WERI-Rb-1 (cell line): Measurements from ENCODE around the gene METTL16.

ENCODE experiments used
- DNase-seq: peaks from one replicate; pipeline ENCODE4 v3.0.0-alpha.2; 2020
- H3K27ac ChIP-seq: fragments of 250-450 bp; sonication (Bioruptor Pico); 2 replicates; pipeline ENCODE4 v1.5.1; 2020; ENCODE audit warnings: mild to moderate bottlenecking, moderate library complexity
- H3K27me3 ChIP-seq: fragments of 250-450 bp; sonication (Bioruptor Pico); 2 replicates; pipeline ENCODE4 v1.5.1; 2021; ENCODE audit warnings: mild to moderate bottlenecking, low read depth, moderate library complexity; ENCODE audit not compliant: insufficient read depth, severe bottlenecking
- H3K36me3 ChIP-seq: fragments of 250-450 bp; sonication (Bioruptor Pico); 2 replicates; pipeline ENCODE4 v1.5.1; 2020; ENCODE audit warnings: mild to moderate bottlenecking, moderate library complexity
- H3K4me3 ChIP-seq: 2 replicates; pipeline ENCODE4 v1.5.1; 2011; ENCODE audit warnings: low read depth, mild to moderate bottlenecking, control low read depth, low read length
- H3K9me3 ChIP-seq: fragments of 250-450 bp; sonication (Bioruptor Pico); 2 replicates; pipeline ENCODE4 v1.5.1; 2021; ENCODE audit warnings: mild to moderate bottlenecking, moderate library complexity; ENCODE audit not compliant: severe bottlenecking
- TF ChIP-seq, protein P1 (sequence below): IDR thresholded peaks from 2 replicates; pipeline ENCODE4 v1.5.1; 2011; ENCODE audit warnings: low read depth, mild to moderate bottlenecking, control low read depth, inconsistent platforms, low read length

Gene METTL16

DNA sequence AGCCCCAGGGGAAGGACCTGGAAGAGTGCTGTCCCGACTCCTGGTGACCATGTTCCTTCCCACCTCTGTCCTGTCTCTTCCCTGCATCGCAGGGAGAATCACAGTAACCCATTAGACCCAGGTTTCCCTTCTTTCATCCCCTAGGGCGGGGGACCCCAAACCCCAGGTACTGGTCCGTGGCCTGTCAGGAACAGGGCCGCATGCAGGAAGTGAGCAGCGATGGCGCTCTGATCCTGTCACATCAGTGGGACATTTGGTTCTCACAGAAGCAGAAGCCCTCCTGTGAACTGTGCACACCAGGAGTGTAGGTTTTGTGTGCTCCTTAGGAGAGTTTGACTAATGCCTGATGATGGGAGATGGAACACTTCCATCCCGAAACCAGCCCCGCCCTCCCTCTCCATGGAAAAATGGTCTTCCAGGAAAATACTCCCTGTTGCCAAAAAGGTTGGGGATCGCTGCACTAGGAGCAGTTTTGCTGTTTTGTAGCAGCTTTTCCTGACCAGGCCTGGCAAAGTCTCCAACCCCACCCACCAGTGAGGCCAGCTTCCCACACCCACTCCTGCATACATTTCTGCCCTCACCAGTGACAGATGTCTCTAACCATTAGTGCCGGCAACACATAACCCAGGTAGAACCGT is 121.4 kb downstream of the METTL16 start:
- H3K36me3 ChIP-seq: peaks cover 22% of the 10 kb centered on the region
- H3K9me3 ChIP-seq: no peaks in the 10 kb centered on the region
- H3K27me3 ChIP-seq: no peaks in the 10 kb centered on the region
- no peak for DNase-seq
- no peak overlapping the region for H3K27ac ChIP-seq
- TF ChIP-seq, protein P1, sequence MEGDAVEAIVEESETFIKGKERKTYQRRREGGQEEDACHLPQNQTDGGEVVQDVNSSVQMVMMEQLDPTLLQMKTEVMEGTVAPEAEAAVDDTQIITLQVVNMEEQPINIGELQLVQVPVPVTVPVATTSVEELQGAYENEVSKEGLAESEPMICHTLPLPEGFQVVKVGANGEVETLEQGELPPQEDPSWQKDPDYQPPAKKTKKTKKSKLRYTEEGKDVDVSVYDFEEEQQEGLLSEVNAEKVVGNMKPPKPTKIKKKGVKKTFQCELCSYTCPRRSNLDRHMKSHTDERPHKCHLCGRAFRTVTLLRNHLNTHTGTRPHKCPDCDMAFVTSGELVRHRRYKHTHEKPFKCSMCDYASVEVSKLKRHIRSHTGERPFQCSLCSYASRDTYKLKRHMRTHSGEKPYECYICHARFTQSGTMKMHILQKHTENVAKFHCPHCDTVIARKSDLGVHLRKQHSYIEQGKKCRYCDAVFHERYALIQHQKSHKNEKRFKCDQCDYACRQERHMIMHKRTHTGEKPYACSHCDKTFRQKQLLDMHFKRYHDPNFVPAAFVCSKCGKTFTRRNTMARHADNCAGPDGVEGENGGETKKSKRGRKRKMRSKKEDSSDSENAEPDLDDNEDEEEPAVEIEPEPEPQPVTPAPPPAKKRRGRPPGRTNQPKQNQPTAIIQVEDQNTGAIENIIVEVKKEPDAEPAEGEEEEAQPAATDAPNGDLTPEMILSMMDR: no peak
- no peak overlapping the region for H3K4me3 ChIP-seq

DNA sequence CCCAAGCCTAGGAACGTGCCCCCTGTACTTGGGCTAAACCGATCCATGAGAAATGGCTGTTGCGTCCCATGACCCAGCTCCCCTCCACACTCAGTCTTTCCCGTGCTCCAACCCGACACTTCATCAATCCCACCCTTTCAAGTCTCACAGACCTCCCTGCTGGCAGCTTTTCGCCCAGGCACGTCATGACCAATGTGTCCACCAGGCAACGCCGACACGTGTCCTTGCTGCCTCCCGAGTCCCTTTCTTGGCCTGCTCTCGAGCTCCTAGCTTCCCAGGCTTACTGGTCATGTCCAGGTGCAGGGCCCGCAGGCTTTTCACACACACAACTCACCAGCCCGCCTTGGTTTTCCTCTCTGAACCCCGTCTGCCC is 123.0 kb downstream of the METTL16 start:
- no peak overlapping the region for H3K27ac ChIP-seq
- TF ChIP-seq, protein P1: 0 out of 2 replicates have a peak, but pooled peaks have one; percentile 33
- DNase-seq: no peak
- H3K36me3 ChIP-seq: peaks cover 22% of the 10 kb centered on the region
- H3K9me3 ChIP-seq: no peaks in the 10 kb centered on the region
- no peak overlapping the region for H3K4me3 ChIP-seq
- no peaks in the 10 kb centered on the region for H3K27me3 ChIP-seq

DNA sequence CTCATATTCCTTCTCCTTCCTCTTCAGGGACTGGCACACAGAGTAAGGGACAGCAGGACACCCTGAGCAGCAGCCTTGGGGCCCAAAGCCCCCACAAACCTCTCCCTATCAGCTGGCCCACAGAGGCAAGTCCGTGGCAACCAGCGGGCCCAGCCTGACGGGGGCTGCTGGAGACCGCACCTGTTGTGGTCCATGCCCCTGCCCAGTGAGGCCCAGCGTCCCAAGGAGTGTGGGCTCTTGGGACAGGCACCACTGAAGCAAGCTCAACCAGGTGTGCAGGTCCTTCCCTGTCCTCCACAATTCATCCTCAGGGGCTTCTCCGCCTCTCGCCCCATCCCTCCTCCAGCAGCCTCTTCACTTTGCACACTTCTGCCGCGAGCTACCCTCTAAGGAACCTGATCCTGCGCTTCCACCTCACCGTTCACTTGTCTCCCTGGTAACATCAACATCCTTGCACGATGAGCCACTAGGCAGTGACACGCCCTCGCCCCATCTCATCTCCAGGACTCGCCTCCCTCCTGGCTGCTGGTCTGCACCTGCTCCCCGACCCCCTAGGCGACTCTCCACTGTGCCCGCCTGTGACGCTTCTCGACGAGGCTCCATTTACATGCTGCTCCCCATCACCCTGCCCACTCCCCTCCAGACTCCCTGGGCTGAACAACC is 123.5 kb downstream of the METTL16 start:
- no peak for DNase-seq
- TF ChIP-seq, protein P1: no peak

DNA sequence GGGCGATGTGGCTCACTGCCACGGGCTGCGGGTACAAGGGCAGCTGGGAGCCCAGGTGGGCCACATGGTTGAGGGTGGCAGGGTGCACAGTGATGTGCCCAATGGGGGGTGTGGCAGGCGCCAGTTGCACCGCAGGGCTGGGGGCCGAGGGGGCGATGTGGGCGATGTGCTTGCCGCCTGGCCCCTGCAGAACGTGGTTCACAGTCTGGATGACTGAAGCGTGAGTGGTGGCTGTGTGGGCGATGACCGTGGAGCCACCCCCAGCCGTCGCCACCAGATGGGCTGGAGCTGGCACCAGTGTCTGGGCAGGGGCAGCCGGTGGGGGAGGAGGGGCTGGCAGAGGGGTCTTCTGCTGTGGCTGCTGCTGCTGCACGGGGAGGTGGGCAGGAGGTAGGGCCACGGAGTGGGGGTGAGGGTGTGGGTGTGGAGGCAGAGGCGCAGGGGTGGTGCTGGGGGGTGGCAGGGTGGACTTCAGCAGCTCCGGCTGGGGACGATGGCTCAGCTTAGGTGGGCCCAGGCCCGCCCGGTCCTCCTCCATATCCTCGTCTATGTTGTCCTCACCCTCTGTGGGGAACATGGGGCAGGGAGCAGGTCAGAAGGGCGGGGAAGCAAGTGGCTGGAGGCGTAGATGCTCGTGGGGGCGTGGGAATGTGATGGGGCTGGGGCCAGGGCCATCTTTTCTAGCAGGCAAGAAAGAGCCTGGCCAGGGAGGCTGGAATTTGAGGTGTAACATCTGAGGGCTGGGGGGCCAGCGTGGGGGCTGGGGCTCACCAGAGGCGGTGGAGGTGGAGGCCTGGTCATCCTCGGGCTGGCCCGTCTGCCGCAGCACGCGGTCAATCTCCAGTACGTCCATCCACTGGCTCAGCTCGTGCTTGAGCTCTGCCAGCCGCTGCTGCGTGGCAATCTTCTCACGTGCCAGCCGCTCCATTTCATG is 124.3 kb downstream of the METTL16 start:
- no peak for DNase-seq
- no peaks in the 10 kb centered on the region for H3K9me3 ChIP-seq
- H3K36me3 ChIP-seq: peaks cover 22% of the 10 kb centered on the region
- TF ChIP-seq, protein P1: no peak
- no peaks in the 10 kb centered on the region for H3K27me3 ChIP-seq
- H3K27ac ChIP-seq: no peak overlapping the region
- H3K4me3 ChIP-seq: no peak overlapping the region

More for the DNA sequence above, 123.5 kb downstream of the METTL16 start:
- H3K4me3 ChIP-seq: no peak overlapping the region
- no peak overlapping the region for H3K27ac ChIP-seq
- no peaks in the 10 kb centered on the region for H3K9me3 ChIP-seq
- no peaks in the 10 kb centered on the region for H3K27me3 ChIP-seq
- peaks cover 22% of the 10 kb centered on the region for H3K36me3 ChIP-seq

DNA sequence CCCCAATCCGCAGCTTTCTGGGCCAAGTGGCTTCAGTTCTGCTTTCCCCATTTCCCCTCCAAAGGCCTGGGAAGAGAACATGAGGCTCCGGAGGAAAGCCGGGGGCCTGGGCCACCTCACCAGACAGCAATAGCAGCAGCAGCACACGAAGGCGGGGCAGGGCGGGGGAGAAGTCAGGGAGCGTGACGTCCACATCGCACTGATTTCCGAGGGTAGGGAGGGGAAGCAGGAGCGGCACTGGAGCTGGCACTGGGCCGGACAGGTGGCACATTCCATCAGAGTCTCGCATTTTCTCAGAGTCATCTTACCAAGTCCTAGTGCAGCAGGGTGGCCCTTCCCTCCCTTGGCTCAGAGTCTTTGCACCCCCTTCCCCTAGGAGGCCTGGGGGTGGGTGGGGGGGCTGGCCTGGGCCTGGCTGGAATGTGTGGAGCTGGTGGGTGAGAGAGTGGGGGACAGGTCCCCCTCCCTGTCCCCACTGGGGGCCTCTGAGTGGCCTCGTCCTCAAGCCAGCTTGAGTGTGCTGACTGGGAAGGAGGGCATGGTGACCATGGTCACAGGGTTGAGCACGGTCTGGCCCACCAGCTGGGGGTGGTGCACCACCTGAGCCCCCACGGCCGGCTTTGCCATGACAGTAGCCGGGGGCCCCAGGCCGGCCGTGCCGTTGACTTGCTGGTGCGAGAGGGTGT is 125.1 kb downstream of the METTL16 start:
- peaks cover 23% of the 10 kb centered on the region for H3K36me3 ChIP-seq
- DNase-seq: no peak
- H3K9me3 ChIP-seq: no peaks in the 10 kb centered on the region
- no peaks in the 10 kb centered on the region for H3K27me3 ChIP-seq
- H3K4me3 ChIP-seq: no peak overlapping the region
- TF ChIP-seq, protein P1: no peak
- peak overlapping the region; percentile 65 for H3K27ac ChIP-seq
